Measurements from ENCODE around the gene CHST8. TPM values are rescaled to one million over a fixed set of nuclear protein-coding genes. Genes with fewer than 3 reads are reported as not detected.

CHST8 gene
- total RNA-seq, 1 experiment from 2014 or later: 25.7 TPM

DNA sequence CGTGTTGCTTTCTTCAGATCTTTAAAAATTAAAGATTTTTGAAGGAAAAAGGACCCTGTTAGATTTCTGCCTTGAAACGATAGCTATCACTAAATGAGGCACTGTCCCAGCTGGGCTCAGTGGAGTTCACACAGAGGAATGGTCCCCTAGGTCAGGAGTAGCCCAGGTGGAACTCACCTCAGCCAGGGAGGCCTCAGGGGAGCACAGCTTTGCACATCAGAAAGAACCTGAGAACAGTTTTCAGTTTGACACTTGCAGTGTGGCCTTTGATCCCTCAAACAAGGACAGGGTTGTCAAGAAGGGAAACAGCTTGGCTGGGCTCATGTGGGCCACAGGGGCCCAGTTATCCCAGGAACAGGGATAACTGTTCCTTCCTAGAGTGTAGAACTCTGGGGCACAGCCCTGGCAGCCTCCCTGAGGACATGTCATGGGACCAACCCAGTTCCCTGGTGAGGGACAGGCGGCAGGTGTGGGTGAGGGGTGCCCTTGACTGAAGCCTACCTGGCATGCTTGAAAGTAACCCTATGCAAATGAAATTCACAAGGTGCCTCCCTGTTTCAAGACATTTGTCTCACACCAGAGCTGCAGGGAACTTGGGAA is 59.4 kb downstream of the CHST8 start:
- no peaks in the 10 kb centered on the region for H3K36me3 ChIP-seq
- H3K4me1 ChIP-seq: peaks cover 9% of the 10 kb centered on the region

DNA sequence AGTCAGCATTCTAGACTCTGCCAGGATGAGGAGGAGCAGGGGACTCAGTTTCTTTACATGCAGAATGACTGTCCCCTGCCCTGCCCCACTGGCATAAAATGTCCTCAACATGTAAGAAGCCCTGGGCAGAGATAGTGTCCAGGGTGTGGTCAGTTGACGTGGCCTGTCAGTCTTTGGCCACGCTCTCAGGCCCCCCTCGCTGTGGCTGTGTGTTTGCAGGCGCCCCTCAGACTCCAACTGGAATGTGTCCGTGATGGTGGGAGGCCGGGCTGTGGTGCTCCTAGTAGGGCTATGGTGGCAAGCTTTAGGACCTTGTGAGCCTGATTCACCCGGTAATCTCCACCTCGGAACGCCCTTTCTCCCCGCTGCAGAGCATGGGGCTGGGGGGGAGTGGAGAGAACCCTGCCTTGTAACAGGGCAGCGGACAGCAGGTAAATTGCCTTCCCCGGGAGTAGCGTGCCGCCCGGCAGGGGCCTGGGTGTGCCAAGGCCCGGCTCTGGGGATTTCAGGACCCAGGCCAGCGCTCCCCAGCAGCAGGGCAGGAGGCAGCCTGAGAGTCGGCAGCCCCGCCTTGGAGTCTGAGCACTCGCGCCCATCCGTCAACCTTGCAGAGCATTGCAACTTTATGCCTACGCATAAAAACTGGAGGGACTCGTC is 62.3 kb downstream of the CHST8 start:
- peak overlapping the region; percentile 67 for H3K27ac ChIP-seq
- H3K36me3 ChIP-seq: no peaks in the 10 kb centered on the region
- H3K4me3 ChIP-seq: peak overlapping the region; percentile 56
- H3K4me1 ChIP-seq: peaks cover 20% of the 10 kb centered on the region
- no peaks in the 10 kb centered on the region for H3K9me3 ChIP-seq (replicated peaks)
- peak; percentile 93 to 96 for DNase-seq
- no peaks in the 10 kb centered on the region for H3K27me3 ChIP-seq

More for the DNA sequence above, 59.4 kb downstream of the CHST8 start:
- H3K27ac ChIP-seq: no peak overlapping the region
- no peaks in the 10 kb centered on the region for H3K9me3 ChIP-seq (replicated peaks)
- no peaks in the 10 kb centered on the region for H3K27me3 ChIP-seq
- DNase-seq: no peak
- no peak overlapping the region for H3K4me3 ChIP-seq

- peak; percentile 75 to 79 for DNase-seq
- Histone ChIP-seq H3K36me3 (no peaks in the 10 kb centered on the region), H3K4me1 (peaks cover 26% of the 10 kb centered on the region), H3K9me3 (replicated peaks) (no peaks in the 10 kb centered on the region), H3K4me3 (peak overlapping the region; percentile 56), H3K27ac (peak overlapping the region; percentile 67), H3K27me3 (no peaks in the 10 kb centered on the region)
Observed at GRCh38 chr19:33684538-33685232, 62.9 kb downstream of the CHST8 start.

DNA sequence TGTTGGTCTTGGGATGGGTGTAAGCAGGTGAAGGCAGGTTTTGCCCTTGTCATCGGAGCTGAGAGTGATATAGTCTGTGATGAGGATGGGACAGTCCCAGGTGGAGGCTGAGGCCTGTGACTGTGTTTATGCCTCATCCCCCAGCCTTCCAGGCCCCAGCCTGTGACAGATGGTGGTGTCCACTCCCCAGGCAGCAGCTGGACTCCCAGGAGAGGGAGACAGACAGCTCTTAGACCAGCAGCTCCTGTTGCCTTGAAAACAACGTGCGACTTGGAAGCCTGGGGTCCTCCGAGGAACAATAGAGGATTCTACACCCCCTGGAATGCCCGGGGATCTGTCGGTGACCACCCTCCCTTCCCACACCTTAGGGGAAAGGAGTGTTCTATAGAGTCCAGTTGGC is 63.8 kb downstream of the CHST8 start:
- no peaks in the 10 kb centered on the region for H3K27me3 ChIP-seq
- peak overlapping the region; percentile 67 for H3K27ac ChIP-seq
- DNase-seq: peak; percentile 86 to 90
- no peaks in the 10 kb centered on the region for H3K36me3 ChIP-seq
- no peaks in the 10 kb centered on the region for H3K9me3 ChIP-seq (replicated peaks)
- H3K4me3 ChIP-seq: peak overlapping the region; percentile 56
- H3K4me1 ChIP-seq: peaks cover 35% of the 10 kb centered on the region

GRCh38 chr19:33686262-33686661 is 64.5 kb downstream of the CHST8 start:
- DNase-seq: no peak
- Histone ChIP-seq H3K27me3 (no peaks in the 10 kb centered on the region), H3K36me3 (no peaks in the 10 kb centered on the region), H3K27ac (peak overlapping the region; percentile 67), H3K4me3 (no peak overlapping the region), H3K4me1 (peaks cover 40% of the 10 kb centered on the region), H3K9me3 (replicated peaks) (no peaks in the 10 kb centered on the region)

DNA sequence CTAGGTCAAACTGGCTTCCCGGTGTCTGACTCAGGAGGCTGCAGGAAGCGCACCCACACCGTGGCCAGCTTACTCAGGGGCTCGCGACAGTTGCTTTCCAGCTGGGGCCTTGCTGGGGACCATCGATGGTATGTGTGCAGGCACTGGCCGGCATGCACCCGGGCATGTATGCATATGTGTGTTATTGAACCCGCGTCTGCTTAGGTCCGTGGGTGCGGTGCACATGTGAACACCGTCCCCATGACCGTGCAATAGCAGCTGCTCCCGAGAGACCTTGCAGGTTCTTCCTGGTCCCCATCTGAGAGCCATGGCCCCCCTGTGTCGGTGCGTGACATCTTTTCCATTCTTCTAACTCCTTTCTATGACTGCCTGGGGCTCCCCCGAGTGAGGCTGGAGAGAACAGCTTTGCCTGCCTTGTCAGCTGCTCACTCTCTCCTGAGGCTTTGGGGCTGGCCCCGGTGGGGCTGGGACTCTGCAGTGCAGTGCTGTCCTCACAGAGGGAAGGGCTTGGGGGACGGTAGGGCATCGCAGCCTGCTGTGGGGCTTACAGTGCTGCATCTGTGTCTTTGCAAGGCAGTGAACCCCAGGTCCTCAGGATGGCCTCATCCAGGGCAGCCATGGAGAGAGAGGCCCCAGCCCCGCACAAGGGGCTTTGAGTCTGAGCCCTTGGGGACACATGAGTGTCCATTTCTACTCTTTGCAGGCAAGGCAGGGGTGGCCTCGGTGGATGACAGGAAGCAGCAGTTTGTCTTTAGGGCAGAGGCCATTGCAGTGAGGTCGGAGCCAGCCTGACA is 65.1 kb downstream of the CHST8 start:
- H3K27me3 ChIP-seq: no peaks in the 10 kb centered on the region
- H3K27ac ChIP-seq: no peak overlapping the region
- peak in 1 of 2 experiments; percentile 20 for DNase-seq
- no peak overlapping the region for H3K4me3 ChIP-seq
- H3K4me1 ChIP-seq: peaks cover 40% of the 10 kb centered on the region
- no peaks in the 10 kb centered on the region for H3K36me3 ChIP-seq
- H3K9me3 ChIP-seq (replicated peaks): no peaks in the 10 kb centered on the region

GRCh38 chr19:33687481-33688170 is 65.9 kb downstream of the CHST8 start:
- H3K4me3 ChIP-seq: no peak overlapping the region
- H3K27ac ChIP-seq: no peak overlapping the region
- H3K9me3 ChIP-seq (replicated peaks): no peaks in the 10 kb centered on the region
- no peaks in the 10 kb centered on the region for H3K36me3 ChIP-seq
- DNase-seq: no peak
- H3K4me1 ChIP-seq: peaks cover 40% of the 10 kb centered on the region
- no peaks in the 10 kb centered on the region for H3K27me3 ChIP-seq

GRCh38 chr19:33688171-33688992 is 66.6 kb downstream of the CHST8 start:
- Histone ChIP-seq H3K4me1 (peaks cover 40% of the 10 kb centered on the region), H3K4me3 (no peak overlapping the region), H3K9me3 (replicated peaks) (no peaks in the 10 kb centered on the region), H3K27ac (no peak overlapping the region), H3K27me3 (no peaks in the 10 kb centered on the region), H3K36me3 (no peaks in the 10 kb centered on the region)
- DNase-seq: no peak

GRCh38 chr19:33689138-33689746 is 67.5 kb downstream of the CHST8 start:
- H3K9me3 ChIP-seq (replicated peaks): no peaks in the 10 kb centered on the region
- H3K36me3 ChIP-seq: no peaks in the 10 kb centered on the region
- no peak for DNase-seq
- no peaks in the 10 kb centered on the region for H3K27me3 ChIP-seq
- no peak overlapping the region for H3K4me3 ChIP-seq
- H3K4me1 ChIP-seq: peaks cover 40% of the 10 kb centered on the region
- peak overlapping the region; percentile 56 for H3K27ac ChIP-seq

- peaks cover 40% of the 10 kb centered on the region for H3K4me1 ChIP-seq
- DNase-seq: peak; percentile 58 to 61
- H3K27me3 ChIP-seq: no peaks in the 10 kb centered on the region
- peak overlapping the region; percentile 56 for H3K27ac ChIP-seq
- H3K36me3 ChIP-seq: no peaks in the 10 kb centered on the region
- H3K4me3 ChIP-seq: no peak overlapping the region
- no peaks in the 10 kb centered on the region for H3K9me3 ChIP-seq (replicated peaks)
Observed at GRCh38 chr19:33689868-33690267, 68.1 kb downstream of the CHST8 start.

GRCh38 chr19:33690378-33691029 is 68.8 kb downstream of the CHST8 start:
- no peak overlapping the region for H3K4me3 ChIP-seq
- peak; percentile 74 to 82 for DNase-seq
- no peaks in the 10 kb centered on the region for H3K27me3 ChIP-seq
- no peaks in the 10 kb centered on the region for H3K36me3 ChIP-seq
- H3K9me3 ChIP-seq (replicated peaks): no peaks in the 10 kb centered on the region
- H3K4me1 ChIP-seq: peaks cover 37% of the 10 kb centered on the region
- peak overlapping the region; percentile 56 for H3K27ac ChIP-seq

DNA sequence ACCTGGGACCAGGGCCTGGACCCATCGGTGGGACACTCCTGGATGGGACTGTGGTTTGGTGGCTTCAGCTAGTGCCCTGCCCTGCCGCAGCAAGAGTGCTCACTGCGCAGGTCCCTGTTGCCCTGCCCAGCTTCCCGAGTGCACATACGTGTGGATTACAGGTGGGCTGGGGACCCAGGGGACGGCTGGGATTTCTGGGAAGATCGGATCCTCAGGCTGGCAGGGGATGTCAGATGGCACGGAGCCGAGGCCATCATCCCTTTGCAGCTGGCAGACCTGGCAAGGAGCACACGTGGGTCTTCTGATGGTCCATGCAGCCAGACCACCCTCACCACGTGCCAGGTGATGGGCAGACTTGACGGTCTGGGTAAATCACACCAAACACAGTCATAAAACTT is 69.3 kb downstream of the CHST8 start:
- no peak for DNase-seq
- H3K9me3 ChIP-seq (replicated peaks): no peaks in the 10 kb centered on the region
- H3K27me3 ChIP-seq: no peaks in the 10 kb centered on the region
- no peaks in the 10 kb centered on the region for H3K36me3 ChIP-seq
- H3K4me1 ChIP-seq: peaks cover 32% of the 10 kb centered on the region
- H3K4me3 ChIP-seq: no peak overlapping the region
- H3K27ac ChIP-seq: 0 out of 2 replicates have a peak overlapping the region, but pooled peaks have one; percentile 56

GRCh38 chr19:33691736-33692135 is 70.0 kb downstream of the CHST8 start:
- Histone ChIP-seq H3K4me3 (no peak overlapping the region), H3K27ac (no peak overlapping the region), H3K4me1 (peaks cover 25% of the 10 kb centered on the region), H3K9me3 (replicated peaks) (no peaks in the 10 kb centered on the region), H3K36me3 (no peaks in the 10 kb centered on the region), H3K27me3 (no peaks in the 10 kb centered on the region)
- no peak for DNase-seq

Data from SJCRH30 (cell line).